Kidney capillary endothelial cell (primary cell): ENCODE results near the gene SRGN.
A peak's percentile ranks its signal among the peaks of the same experiment; 100 is the strongest.

Experiments used
- DNase-seq: peaks from one replicate; pipeline ENCODE4 v3.0.0-alpha.2; 2018; ENCODE audit warnings: low spot score

SRGN gene

GRCh38 chr10:69061305-69062161 lies 26.4 kb upstream of the SRGN start:
- DNase-seq = peak; percentile 92

GRCh38 chr10:69062901-69063300 lies 25.0 kb upstream of the SRGN start:
- no peak for DNase-seq

DNA sequence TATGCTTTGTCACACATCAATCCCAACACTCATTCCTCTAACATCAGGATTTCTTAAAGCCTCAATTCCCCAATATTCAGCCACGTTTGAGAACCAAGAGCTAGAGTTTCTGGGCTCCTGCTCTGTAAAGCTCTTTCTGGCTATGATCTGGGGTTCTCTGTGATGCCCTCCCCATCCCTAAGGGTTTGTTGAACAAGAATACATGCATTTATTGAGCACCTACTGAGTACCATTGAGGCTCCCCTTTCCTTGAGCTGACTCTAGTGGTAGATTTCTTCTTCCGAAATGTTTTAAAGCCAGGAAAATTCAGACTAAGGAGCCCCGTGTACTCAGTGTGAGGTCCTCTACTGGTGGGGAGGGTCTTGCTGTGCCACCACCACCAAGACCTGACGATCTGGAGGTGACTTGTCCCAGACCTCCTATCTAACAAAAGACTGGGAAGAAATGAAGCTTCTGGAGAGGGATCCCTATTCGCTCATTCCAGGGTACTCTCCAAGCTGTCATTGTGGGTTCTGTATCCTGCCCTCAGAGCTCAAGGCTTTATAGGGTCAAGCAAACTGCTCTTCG lies 23.1 kb upstream of the SRGN start:
- no peak for DNase-seq

- DNase-seq = no peak
These were observed 22.2 kb upstream of the SRGN start for GRCh38 chr10:69065406-69066361.

- no peak for DNase-seq
These were observed 20.7 kb upstream of the SRGN start for GRCh38 chr10:69067189-69067588.

GRCh38 chr10:69068549-69068948 lies 19.4 kb upstream of the SRGN start:
- no peak for DNase-seq

GRCh38 chr10:69069090-69070042 lies 18.5 kb upstream of the SRGN start:
- DNase-seq = no peak

- DNase-seq = no peak
These were observed 17.0 kb upstream of the SRGN start for GRCh38 chr10:69070951-69071350.

- DNase-seq = no peak
These were observed 16.3 kb upstream of the SRGN start for GRCh38 chr10:69071610-69072009.

GRCh38 chr10:69073026-69073425 lies 14.9 kb upstream of the SRGN start:
- DNase-seq = no peak

DNA sequence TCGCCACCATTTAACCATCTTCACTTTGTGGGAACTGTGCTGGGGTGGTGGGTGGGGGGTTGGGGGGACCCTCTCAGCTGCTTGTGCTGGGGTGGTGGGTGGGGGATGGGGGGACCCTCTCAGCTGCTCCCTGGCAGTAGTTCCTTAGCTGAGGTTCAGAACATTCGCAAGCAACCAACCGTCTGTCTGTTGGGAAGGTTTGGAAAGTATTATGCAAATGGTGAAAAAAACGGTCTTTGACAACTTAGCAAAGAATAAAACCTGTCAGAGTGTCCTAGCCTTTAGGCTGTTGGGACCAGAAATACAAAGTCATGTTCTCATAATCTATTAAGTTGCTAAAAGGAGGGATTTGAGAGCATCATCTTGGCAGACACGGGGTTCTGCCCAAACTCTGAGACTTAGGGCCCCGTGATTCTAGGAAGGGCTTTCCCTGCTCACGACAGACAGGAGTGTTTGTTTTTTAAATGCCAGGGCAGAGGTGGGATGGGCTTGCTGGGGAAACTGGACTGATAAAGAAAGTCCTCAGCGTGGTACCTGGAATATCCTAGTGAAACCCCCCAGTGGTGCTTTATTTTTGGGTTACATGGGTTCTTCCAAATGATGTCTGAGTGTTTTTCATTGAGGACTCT lies 14.1 kb upstream of the SRGN start:
- no peak for DNase-seq

DNA sequence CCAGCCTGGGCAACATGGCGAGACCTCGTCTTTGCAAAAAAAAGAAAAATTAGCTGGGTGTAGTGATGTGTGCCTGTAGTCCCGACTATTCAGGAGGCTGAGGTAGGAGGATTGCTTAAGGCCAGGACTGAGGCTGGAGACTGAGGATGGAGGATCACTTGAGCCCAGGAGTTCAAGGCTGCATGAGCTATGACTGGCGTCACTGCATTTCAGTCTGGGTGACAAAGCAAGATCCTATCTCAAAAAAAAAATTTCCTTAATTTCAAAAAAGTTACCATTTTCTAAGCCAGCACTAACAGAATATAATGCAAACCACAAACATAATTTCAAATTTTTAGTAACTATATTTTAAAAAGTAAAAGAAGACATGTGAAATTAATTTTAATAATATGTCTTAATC lies 13.4 kb upstream of the SRGN start:
- no peak for DNase-seq

DNA sequence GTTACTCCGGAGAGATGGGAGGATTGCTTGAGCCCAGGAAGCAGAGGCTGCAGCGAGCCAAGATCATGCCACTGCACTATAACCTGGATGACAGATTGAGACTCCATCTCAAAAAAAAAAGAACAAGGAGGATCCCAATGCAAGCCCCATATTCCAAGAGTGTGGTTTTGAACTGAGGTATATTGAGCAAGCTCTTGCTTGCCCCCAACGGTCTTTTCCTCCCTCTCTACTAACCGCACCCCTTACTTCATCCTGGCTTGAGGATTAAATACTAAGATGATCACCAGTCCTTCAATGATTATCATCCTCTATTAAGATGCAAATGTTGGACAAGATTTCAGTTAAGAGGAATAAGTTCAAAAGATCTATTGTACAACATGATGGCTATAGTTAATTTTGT lies 12.5 kb upstream of the SRGN start:
- DNase-seq = no peak

DNA sequence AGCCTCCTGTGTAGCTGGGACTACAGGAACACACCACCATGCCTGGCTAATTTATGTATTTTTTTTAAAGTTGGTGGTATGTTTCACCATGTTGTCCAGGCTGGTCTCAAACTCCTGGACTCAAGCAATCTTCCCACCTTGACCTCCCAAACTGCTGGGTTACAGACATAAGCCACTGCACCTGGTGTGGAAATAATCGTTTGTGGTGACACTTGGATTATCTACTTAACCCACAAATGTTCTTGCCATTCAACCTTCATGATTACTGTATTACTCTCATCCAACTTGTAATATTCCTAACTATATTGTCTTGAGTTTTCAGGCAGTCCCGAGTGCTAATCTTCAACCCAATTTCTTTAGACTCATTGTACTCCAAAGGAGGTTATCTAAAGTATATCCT lies 9.6 kb upstream of the SRGN start:
- DNase-seq = no peak

- DNase-seq = no peak
These were observed 7.7 kb upstream of the SRGN start for GRCh38 chr10:69080226-69080625.

GRCh38 chr10:69086001-69086509 lies 1.8 kb upstream of the SRGN start:
- peak; percentile 73 for DNase-seq

DNA sequence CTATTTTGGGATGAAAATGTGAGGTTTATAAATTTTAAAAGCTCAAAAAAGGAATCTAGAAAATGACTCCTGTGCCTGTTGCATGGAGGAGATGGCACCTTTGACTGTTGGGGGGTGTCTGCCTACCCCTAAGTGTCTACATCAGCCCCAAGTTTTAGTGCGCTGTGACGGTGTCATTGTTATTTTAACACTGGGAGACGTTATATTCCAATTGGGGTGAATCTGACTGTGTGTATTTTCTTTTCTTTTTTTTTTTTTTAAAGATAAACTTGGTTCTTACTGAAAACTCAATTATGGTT lies 517 bp downstream of the SRGN start:
- DNase-seq = no peak

DNA sequence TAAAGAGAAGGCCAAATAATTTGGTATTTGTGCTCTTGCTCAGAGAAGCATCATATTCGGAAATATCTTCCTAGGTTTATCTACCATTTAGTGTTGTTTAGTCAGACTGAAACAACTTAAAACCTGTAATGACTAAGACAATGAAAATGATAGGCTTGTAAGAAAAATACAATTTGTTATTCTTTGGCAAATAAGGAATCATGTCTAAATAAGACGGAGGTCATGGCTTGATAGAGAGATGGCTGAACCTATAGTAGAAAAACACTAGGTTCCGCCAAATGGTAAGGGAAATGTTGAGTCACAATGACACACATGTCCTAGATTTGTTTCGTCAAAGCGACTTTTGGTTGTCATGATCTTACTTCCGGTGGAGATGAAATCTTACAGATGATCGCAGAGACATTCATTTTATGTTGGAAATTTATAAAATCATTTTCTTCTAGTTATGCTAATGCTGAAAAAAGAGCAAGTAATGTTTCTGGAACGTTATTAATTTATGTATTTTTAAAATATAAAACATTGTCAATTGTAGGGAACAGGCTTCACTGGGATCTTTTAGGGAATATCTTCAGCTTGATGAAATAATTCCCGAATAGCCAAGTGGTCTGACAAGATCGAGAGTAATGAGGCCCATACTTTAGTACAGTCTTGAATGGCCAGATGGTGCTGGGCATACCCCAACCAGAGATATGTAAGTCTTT lies 1.0 kb downstream of the SRGN start:
- DNase-seq = peak; percentile 30

GRCh38 chr10:69089638-69090599 lies 2.0 kb downstream of the SRGN start:
- no peak for DNase-seq
